ENCODE data around the gene POLN. TPM values are rescaled to one million over a fixed set of nuclear protein-coding genes. Genes with fewer than 3 reads are reported as not detected.

POLN gene
- polyA plus RNA-seq, 1 experiment, result 1.5 TPM

- Histone ChIP-seq H3K4me3 (ENCODE audit: low read depth, low read length) (no peak overlapping the region), H3K27me3 (ENCODE audit: control insufficient read depth, insufficient read depth, low read length) (peaks cover 17% of the 10 kb centered on the region), H3K36me3 (ENCODE audit: control insufficient read depth, insufficient read depth, low read length) (no peaks in the 10 kb centered on the region)
- ChIA-PET POLR2A (no interaction called here), CTCF (interaction anchor here (1.5 kb wide), 1 partner anchor 12 kb away, joined by 5 read pairs; no protein-coding TSS in a partner anchor)
- no peak for TF ChIP-seq CTCF (IDR thresholded peaks at IDR 0.05; ENCODE audit: insufficient read depth, low read depth, low read length)
- no peak for DNase-seq (ENCODE audit: low read depth)
These were observed 184.4 kb downstream of the POLN start for GRCh38 chr4:2057382-2058065.

- H3K27me3 ChIP-seq (ENCODE audit: control insufficient read depth, insufficient read depth, low read length), result peaks cover 22% of the 10 kb centered on the region
These were observed 187.7 kb downstream of the POLN start for GRCh38 chr4:2054217-2054616.

GRCh38 chr4:2051086-2051485 is 190.8 kb downstream of the POLN start:
- DNase-seq (ENCODE audit: low read depth), result no peak
- POLR2A ChIA-PET, result no interaction called here
- Histone ChIP-seq H3K4me3 (ENCODE audit: low read depth, low read length) (no peak overlapping the region), H3K27me3 (ENCODE audit: control insufficient read depth, insufficient read depth, low read length) (peaks cover 9% of the 10 kb centered on the region), H3K36me3 (ENCODE audit: control insufficient read depth, insufficient read depth, low read length) (no peaks in the 10 kb centered on the region)
- CTCF ChIA-PET, result no interaction called here
- TF ChIP-seq CTCF (IDR thresholded peaks at IDR 0.05; ENCODE audit: insufficient read depth, low read depth, low read length), result no peak

More at GRCh38 chr4:2054217-2054616, 187.7 kb downstream of the POLN start:
- no peaks in the 10 kb centered on the region for H3K36me3 ChIP-seq (ENCODE audit: control insufficient read depth, insufficient read depth, low read length)
- no peak overlapping the region for H3K4me3 ChIP-seq (ENCODE audit: low read depth, low read length)
- no peak for DNase-seq (ENCODE audit: low read depth)
- no peak for TF ChIP-seq CTCF (IDR thresholded peaks at IDR 0.05; ENCODE audit: insufficient read depth, low read depth, low read length)
- ChIA-PET POLR2A (no interaction called here), CTCF (no interaction called here)

- Histone ChIP-seq H3K4me3 (ENCODE audit: low read depth, low read length) (no peak overlapping the region), H3K27me3 (ENCODE audit: control insufficient read depth, insufficient read depth, low read length) (peaks cover 8% of the 10 kb centered on the region), H3K36me3 (ENCODE audit: control insufficient read depth, insufficient read depth, low read length) (no peaks in the 10 kb centered on the region)
- POLR2A ChIA-PET, result no interaction called here
- TF ChIP-seq CTCF (IDR thresholded peaks at IDR 0.05; ENCODE audit: insufficient read depth, low read depth, low read length), result no peak
- CTCF ChIA-PET, result no interaction called here
- no peak for DNase-seq (ENCODE audit: low read depth)
These were observed 192.1 kb downstream of the POLN start for GRCh38 chr4:2049811-2050210.

GRCh38 chr4:2049381-2049780 is 192.5 kb downstream of the POLN start:
- Histone ChIP-seq H3K4me3 (ENCODE audit: low read depth, low read length) (no peak overlapping the region), H3K27me3 (ENCODE audit: control insufficient read depth, insufficient read depth, low read length) (peaks cover 8% of the 10 kb centered on the region), H3K36me3 (ENCODE audit: control insufficient read depth, insufficient read depth, low read length) (no peaks in the 10 kb centered on the region)
- ChIA-PET POLR2A (no interaction called here), CTCF (no interaction called here)
- DNase-seq (ENCODE audit: low read depth), result no peak
- TF ChIP-seq CTCF (IDR thresholded peaks at IDR 0.05; ENCODE audit: insufficient read depth, low read depth, low read length), result no peak

All from BJ (cell line).